ENCODE measurements around the gene TXNDC11.

DNA sequence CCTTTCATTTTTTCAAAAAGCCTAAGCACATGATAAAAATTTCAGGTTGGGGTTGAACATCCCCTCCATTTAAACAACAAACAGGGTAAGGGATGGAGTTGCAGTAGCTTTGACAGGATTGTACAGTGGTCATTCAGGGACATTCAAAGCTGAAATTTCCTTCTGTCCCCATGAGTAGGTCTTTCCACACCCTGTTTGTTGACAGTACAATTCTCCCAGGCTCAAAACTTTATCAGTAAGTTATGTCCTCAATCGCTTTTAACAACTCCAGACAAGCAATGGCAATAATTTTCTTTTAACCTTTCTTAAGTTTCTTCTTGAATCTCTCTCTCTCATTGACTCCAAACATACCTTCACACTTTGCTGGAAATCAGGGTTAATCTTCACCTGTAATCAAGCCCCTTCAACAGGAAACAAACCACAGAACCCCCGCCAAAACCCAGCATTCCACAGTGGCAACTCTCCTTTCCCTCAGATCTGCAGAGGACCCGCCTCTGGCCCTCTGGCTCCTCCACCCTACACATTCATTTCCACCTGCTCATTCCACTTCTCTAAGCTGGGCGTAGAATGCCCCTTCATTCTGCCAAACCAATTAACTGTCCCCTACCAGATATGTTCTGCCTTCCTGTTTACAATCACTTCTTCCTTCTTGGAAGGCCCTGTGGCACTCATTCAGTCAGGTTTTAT lies 20.7 kb downstream of the TXNDC11 start:
- TF ChIP-seq, protein P1, sequence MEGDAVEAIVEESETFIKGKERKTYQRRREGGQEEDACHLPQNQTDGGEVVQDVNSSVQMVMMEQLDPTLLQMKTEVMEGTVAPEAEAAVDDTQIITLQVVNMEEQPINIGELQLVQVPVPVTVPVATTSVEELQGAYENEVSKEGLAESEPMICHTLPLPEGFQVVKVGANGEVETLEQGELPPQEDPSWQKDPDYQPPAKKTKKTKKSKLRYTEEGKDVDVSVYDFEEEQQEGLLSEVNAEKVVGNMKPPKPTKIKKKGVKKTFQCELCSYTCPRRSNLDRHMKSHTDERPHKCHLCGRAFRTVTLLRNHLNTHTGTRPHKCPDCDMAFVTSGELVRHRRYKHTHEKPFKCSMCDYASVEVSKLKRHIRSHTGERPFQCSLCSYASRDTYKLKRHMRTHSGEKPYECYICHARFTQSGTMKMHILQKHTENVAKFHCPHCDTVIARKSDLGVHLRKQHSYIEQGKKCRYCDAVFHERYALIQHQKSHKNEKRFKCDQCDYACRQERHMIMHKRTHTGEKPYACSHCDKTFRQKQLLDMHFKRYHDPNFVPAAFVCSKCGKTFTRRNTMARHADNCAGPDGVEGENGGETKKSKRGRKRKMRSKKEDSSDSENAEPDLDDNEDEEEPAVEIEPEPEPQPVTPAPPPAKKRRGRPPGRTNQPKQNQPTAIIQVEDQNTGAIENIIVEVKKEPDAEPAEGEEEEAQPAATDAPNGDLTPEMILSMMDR (IDR thresholded peaks at IDR 0.05) = no peak
- no peak for TF ChIP-seq POLR2A (IDR thresholded peaks at IDR 0.05)
